ENCODE measurements around the gene SOX8.

The SOX8 gene

GRCh38 chr16:962901-963814 lies 18.4 kb upstream of the SOX8 start:
- no peaks in the 10 kb centered on the region for H3K4me1 ChIP-seq (ENCODE audit: control insufficient read depth, insufficient read depth, low read length)
- H3K27ac ChIP-seq (ENCODE audit: extremely low read depth, low read depth, low read length), result no peak overlapping the region
- TF ChIP-seq HIC1 (tag by site-specific recombination; IDR thresholded peaks at IDR 0.05) (no peak), ZNF18 (tag by site-specific recombination; IDR thresholded peaks at IDR 0.05) (peak; percentile 50; the same call in 1 of the 2 replicates), ZNF843 (tag by site-specific recombination; IDR thresholded peaks at IDR 0.05) (no peak), KLF1 (tag by site-specific recombination; IDR thresholded peaks at IDR 0.05) (peak; percentile 29; the same call in 1 of the 2 replicates), KLF8 (tag by site-specific recombination; IDR thresholded peaks at IDR 0.05) (no peak)
- ChIA-PET POLR2A (no interaction called here), CTCF (interaction anchor here (0.5 to 2.0 kb wide), 2 partner anchors 94 to 151 kb away, joined by 3 to 7 read pairs; no protein-coding TSS in a partner anchor)
- no peak overlapping the region for H3K4me3 ChIP-seq (ENCODE audit: low read depth, low read length)
- peaks cover 0 to 26% of the 10 kb centered on the region in 2 experiments; a peak in 1 of 3 replicates for H3K36me3 ChIP-seq (ENCODE audit: control insufficient read depth in 2 of 2, insufficient read depth in 1 of 2, low read length in 2 of 2)
- H3K9me3 ChIP-seq (ENCODE audit: control insufficient read depth, insufficient read depth, low read depth, low read length), result no peaks in the 10 kb centered on the region

- ChIA-PET POLR2A (interaction anchor here (0.7 kb wide), 1 partner anchor 74 kb away, joined by 5 read pairs; no protein-coding TSS in a partner anchor), CTCF (interaction anchor here (2.0 kb wide), 1 partner anchor 93 kb away, joined by 7 read pairs; no protein-coding TSS in a partner anchor)
- no peak overlapping the region for H3K4me3 ChIP-seq (ENCODE audit: low read depth, low read length)
- no peak for TF ChIP-seq ZNF354C (tag by site-specific recombination; IDR thresholded peaks at IDR 0.05; ENCODE audit: borderline replicate concordance, low read depth)
- no peak for TF ChIP-seq ZNF184 (tag by site-specific recombination; IDR thresholded peaks at IDR 0.05)
- TF ChIP-seq ZXDB (tag by site-specific recombination; IDR thresholded peaks at IDR 0.05), result no peak
- no peak for TF ChIP-seq GLIS1 (tag by site-specific recombination; IDR thresholded peaks at IDR 0.05)
- TF ChIP-seq ZNF623 (tag by site-specific recombination; IDR thresholded peaks at IDR 0.05), result no peak
- TF ChIP-seq ZNF423 (tag by site-specific recombination; IDR thresholded peaks at IDR 0.05), result no peak
- TF ChIP-seq ZNF629 (tag by site-specific recombination; IDR thresholded peaks at IDR 0.05), result no peak
- TF ChIP-seq ZNF174 (tag by site-specific recombination; IDR thresholded peaks at IDR 0.05), result no peak
- no peak for TF ChIP-seq ZFHX2 (tag by site-specific recombination; conservative IDR thresholded peaks at IDR 0.05)
- no peak for TF ChIP-seq ZNF404 (tag by site-specific recombination; IDR thresholded peaks at IDR 0.05)
- no peak for TF ChIP-seq SETDB1 (IDR thresholded peaks at IDR 0.05; ENCODE audit: insufficient read length, low read length)
- no peak for TF ChIP-seq ZNF704 (tag by site-specific recombination; IDR thresholded peaks at IDR 0.05)
- no peaks in the 10 kb centered on the region for H3K9me3 ChIP-seq (ENCODE audit: control insufficient read depth, insufficient read depth, low read depth, low read length)
- peaks cover 0 to 26% of the 10 kb centered on the region in 2 experiments; a peak in 1 of 3 replicates for H3K36me3 ChIP-seq (ENCODE audit: control insufficient read depth in 2 of 2, insufficient read depth in 1 of 2, low read length in 2 of 2)
- H3K4me1 ChIP-seq (ENCODE audit: control insufficient read depth, insufficient read depth, low read length), result no peaks in the 10 kb centered on the region
- H3K27ac ChIP-seq (ENCODE audit: extremely low read depth, low read depth, low read length), result no peak overlapping the region
Observed at GRCh38 chr16:963913-964312, 17.7 kb upstream of the SOX8 start.

Data from HEK293 (cell line).